ENCODE results near the gene GUCY1A1.

GUCY1A1 gene

DNA sequence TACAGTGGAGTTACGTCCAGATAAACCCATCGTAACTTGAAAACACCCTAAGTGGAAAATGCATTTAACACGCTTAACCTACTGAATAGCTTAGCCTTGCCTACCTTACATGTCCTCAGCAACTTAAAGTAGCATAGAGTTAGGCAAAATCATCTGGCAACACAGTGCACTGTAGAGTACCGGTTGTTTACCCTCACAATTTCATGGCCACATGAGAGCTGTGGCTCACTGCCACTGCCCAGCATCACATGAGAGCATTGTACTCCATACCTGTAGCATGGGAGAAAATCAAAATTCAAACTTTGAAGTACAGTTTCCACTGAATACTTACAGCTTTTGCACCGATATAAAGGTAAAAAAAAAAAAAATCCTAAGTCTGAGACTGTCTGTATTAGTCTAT lies 40.6 kb downstream of the GUCY1A1 start:
- no peak for ATAC-seq
- TF ChIP-seq ARNTL (CRISPR knock-in tag; IDR thresholded peaks at IDR 0.05; ENCODE audit: borderline replicate concordance, low read depth) (no peak), ESRRG (CRISPR knock-in tag; IDR thresholded peaks at IDR 0.05) (no peak)
- TF ChIP-seq, protein P1, sequence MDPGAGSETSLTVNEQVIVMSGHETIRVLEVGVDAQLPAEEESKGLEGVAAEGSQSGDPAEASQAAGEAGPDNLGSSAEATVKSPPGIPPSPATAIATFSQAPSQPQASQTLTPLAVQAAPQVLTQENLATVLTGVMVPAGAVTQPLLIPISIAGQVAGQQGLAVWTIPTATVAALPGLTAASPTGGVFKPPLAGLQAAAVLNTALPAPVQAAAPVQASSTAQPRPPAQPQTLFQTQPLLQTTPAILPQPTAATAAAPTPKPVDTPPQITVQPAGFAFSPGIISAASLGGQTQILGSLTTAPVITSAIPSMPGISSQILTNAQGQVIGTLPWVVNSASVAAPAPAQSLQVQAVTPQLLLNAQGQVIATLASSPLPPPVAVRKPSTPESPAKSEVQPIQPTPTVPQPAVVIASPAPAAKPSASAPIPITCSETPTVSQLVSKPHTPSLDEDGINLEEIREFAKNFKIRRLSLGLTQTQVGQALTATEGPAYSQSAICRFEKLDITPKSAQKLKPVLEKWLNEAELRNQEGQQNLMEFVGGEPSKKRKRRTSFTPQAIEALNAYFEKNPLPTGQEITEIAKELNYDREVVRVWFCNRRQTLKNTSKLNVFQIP (CRISPR knock-in tag; IDR thresholded peaks at IDR 0.05; ENCODE audit: borderline replicate concordance, low read depth) = no peak
- TF ChIP-seq, protein P2, sequence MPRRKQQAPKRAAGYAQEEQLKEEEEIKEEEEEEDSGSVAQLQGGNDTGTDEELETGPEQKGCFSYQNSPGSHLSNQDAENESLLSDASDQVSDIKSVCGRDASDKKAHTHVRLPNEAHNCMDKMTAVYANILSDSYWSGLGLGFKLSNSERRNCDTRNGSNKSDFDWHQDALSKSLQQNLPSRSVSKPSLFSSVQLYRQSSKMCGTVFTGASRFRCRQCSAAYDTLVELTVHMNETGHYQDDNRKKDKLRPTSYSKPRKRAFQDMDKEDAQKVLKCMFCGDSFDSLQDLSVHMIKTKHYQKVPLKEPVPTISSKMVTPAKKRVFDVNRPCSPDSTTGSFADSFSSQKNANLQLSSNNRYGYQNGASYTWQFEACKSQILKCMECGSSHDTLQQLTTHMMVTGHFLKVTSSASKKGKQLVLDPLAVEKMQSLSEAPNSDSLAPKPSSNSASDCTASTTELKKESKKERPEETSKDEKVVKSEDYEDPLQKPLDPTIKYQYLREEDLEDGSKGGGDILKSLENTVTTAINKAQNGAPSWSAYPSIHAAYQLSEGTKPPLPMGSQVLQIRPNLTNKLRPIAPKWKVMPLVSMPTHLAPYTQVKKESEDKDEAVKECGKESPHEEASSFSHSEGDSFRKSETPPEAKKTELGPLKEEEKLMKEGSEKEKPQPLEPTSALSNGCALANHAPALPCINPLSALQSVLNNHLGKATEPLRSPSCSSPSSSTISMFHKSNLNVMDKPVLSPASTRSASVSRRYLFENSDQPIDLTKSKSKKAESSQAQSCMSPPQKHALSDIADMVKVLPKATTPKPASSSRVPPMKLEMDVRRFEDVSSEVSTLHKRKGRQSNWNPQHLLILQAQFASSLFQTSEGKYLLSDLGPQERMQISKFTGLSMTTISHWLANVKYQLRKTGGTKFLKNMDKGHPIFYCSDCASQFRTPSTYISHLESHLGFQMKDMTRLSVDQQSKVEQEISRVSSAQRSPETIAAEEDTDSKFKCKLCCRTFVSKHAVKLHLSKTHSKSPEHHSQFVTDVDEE (CRISPR knock-in tag; IDR thresholded peaks at IDR 0.05) = no peak
- TF ChIP-seq, protein P3, sequence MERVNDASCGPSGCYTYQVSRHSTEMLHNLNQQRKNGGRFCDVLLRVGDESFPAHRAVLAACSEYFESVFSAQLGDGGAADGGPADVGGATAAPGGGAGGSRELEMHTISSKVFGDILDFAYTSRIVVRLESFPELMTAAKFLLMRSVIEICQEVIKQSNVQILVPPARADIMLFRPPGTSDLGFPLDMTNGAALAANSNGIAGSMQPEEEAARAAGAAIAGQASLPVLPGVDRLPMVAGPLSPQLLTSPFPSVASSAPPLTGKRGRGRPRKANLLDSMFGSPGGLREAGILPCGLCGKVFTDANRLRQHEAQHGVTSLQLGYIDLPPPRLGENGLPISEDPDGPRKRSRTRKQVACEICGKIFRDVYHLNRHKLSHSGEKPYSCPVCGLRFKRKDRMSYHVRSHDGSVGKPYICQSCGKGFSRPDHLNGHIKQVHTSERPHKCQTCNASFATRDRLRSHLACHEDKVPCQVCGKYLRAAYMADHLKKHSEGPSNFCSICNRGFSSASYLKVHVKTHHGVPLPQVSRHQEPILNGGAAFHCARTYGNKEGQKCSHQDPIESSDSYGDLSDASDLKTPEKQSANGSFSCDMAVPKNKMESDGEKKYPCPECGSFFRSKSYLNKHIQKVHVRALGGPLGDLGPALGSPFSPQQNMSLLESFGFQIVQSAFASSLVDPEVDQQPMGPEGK (CRISPR knock-in tag; IDR thresholded peaks at IDR 0.05; ENCODE audit: borderline replicate concordance) = no peak

DNA sequence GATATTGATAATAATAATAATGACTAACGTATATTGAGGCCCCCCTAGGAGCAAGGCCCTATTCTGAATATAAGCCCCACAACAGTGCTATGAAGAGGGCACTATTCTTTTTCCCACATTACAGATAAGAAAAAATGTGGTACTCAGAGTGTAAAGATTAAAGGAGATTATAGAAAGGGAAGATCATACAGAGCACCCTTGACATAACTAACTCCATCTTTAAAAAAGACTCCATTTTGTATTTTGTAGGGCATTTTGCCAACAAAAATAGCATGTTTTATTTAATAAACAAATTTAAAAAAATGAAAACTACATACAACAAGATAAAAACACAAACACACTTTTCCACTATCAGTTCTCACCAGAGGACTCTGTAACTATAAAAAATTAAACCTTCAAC lies 42.1 kb downstream of the GUCY1A1 start:
- ATAC-seq = no peak
- TF ChIP-seq CSDC2 (CRISPR knock-in tag; IDR thresholded peaks at IDR 0.05) (peak; percentile 85; the same call in 1 of the 2 replicates), RARB (CRISPR knock-in tag; IDR thresholded peaks at IDR 0.05) (no peak), TOX (CRISPR knock-in tag; IDR thresholded peaks at IDR 0.05; ENCODE audit: borderline replicate concordance) (no peak), TCF4 (CRISPR knock-in tag; IDR thresholded peaks at IDR 0.05; ENCODE audit: borderline replicate concordance) (no peak), ZNF70 (CRISPR knock-in tag; IDR thresholded peaks at IDR 0.05) (no peak), GLIS3 (CRISPR knock-in tag; IDR thresholded peaks at IDR 0.05) (no peak), ISL1 (CRISPR knock-in tag; IDR thresholded peaks at IDR 0.05) (peak; percentile 36; the same call in 1 of the 2 replicates), ESRRG (CRISPR knock-in tag; IDR thresholded peaks at IDR 0.05) (no peak), ZNF565 (CRISPR knock-in tag; conservative IDR thresholded peaks at IDR 0.05; ENCODE audit: low read depth) (no peak), OSR1 (CRISPR knock-in tag; IDR thresholded peaks at IDR 0.05) (no peak)
- TF ChIP-seq, protein P4, sequence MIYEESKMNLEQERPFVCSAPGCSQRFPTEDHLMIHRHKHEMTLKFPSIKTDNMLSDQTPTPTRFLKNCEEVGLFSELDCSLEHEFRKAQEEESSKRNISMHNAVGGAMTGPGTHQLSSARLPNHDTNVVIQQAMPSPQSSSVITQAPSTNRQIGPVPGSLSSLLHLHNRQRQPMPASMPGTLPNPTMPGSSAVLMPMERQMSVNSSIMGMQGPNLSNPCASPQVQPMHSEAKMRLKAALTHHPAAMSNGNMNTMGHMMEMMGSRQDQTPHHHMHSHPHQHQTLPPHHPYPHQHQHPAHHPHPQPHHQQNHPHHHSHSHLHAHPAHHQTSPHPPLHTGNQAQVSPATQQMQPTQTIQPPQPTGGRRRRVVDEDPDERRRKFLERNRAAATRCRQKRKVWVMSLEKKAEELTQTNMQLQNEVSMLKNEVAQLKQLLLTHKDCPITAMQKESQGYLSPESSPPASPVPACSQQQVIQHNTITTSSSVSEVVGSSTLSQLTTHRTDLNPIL (CRISPR knock-in tag; IDR thresholded peaks at IDR 0.05; ENCODE audit: low read depth) = no peak

DNA sequence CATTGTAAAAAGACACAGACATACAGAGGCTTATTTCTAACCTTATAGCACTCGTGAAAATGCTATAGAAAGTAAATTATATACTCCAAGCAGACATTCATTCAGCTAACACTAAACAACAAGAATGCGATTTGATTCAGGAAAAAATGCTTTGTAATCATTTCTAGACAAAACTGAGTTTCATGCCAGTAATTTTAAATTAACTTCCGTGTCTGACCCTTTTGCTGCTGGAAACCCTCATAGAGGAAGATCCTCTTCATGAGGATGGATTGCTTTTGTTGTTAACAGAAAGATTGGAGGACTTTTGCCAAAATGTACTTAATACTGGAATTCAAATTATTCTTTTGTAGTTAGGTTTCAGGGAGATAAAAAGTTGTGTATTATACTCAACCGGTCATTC lies 43.3 kb downstream of the GUCY1A1 start:
- ATAC-seq = no peak
- TF ChIP-seq ZNF565 (CRISPR knock-in tag; conservative IDR thresholded peaks at IDR 0.05; ENCODE audit: low read depth) (no peak), TCF4 (CRISPR knock-in tag; IDR thresholded peaks at IDR 0.05; ENCODE audit: borderline replicate concordance) (no peak), ISL1 (CRISPR knock-in tag; IDR thresholded peaks at IDR 0.05) (no peak), ZFP3 (CRISPR knock-in tag; IDR thresholded peaks at IDR 0.05) (no peak)
- TF ChIP-seq, protein P4 (CRISPR knock-in tag; IDR thresholded peaks at IDR 0.05; ENCODE audit: low read depth) = no peak
- TF ChIP-seq, protein P3 (CRISPR knock-in tag; IDR thresholded peaks at IDR 0.05; ENCODE audit: borderline replicate concordance) = no peak

DNA sequence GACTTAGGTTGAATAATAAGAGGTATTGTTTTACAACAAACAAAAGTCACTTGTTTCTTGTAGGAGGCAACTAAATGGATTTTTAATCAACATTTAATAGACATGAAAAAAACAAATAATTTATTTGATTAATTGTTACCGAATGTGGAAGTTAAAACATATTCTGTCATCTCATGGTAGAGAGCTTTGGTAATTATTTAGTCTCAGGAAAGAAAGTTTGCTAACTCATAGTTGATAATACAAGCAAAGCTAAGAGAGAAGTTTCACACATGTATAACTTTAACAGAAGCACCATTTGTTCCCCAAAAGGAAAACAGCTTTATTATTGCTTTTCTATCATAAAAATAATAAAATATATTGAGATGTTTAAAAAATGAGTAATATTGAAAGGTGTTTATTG lies 44.9 kb downstream of the GUCY1A1 start:
- TF ChIP-seq ZNF70 (CRISPR knock-in tag; IDR thresholded peaks at IDR 0.05) = no peak
- TF ChIP-seq, protein P3 (CRISPR knock-in tag; IDR thresholded peaks at IDR 0.05; ENCODE audit: borderline replicate concordance) = no peak
- ATAC-seq = no peak

Measured in SK-N-SH treated with all-trans-retinoic acid at 6 μM for 48 hours (cell line).